ENCODE measurements around the gene SUGCT. TPM values are rescaled to one million over a fixed set of nuclear protein-coding genes. Genes with fewer than 3 reads are reported as not detected.

The SUGCT gene
- total RNA-seq, 1 donor from 2014 or later, result 11.9 TPM

DNA sequence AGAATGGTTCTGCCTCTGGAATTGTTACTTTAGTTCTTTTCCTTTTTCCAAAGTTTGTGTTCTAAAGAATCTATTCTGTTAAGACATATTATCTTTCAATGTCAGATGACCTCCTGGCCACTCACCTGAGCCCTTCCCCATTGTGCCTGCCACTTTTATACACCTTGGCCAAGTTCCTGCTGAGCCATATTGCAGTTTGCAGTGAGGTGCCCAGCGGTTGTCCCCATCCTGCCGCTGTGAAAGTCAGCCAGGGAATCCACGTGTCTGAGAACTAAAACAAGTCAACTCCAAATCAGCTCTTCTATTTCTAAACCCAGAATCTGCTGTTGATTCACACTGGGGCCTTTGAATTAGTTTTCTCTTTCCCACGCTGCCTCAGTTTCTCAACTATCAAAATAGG lies 641.1 kb downstream of the SUGCT start:
- H3K27me3 Mint-ChIP-seq (ENCODE audit: unreplicated experiment), result no peaks in the 10 kb centered on the region
- no peak overlapping the region for H3K27ac Mint-ChIP-seq (ENCODE audit: unreplicated experiment)
- no peak for DNase-seq (ENCODE audit: extremely low spot score, unreplicated experiment)
- H3K4me1 Mint-ChIP-seq (ENCODE audit: unreplicated experiment), result peaks cover 11% of the 10 kb centered on the region
- H3K9me3 Mint-ChIP-seq (ENCODE audit: unreplicated experiment), result no peaks in the 10 kb centered on the region
- H3K4me3 Mint-ChIP-seq (ENCODE audit: unreplicated experiment), result no peak overlapping the region
- TF ChIP-seq, protein P1, sequence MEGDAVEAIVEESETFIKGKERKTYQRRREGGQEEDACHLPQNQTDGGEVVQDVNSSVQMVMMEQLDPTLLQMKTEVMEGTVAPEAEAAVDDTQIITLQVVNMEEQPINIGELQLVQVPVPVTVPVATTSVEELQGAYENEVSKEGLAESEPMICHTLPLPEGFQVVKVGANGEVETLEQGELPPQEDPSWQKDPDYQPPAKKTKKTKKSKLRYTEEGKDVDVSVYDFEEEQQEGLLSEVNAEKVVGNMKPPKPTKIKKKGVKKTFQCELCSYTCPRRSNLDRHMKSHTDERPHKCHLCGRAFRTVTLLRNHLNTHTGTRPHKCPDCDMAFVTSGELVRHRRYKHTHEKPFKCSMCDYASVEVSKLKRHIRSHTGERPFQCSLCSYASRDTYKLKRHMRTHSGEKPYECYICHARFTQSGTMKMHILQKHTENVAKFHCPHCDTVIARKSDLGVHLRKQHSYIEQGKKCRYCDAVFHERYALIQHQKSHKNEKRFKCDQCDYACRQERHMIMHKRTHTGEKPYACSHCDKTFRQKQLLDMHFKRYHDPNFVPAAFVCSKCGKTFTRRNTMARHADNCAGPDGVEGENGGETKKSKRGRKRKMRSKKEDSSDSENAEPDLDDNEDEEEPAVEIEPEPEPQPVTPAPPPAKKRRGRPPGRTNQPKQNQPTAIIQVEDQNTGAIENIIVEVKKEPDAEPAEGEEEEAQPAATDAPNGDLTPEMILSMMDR (IDR thresholded peaks at IDR 0.05), result no peak
- H3K36me3 Mint-ChIP-seq (ENCODE audit: unreplicated experiment), result no peaks in the 10 kb centered on the region

DNA sequence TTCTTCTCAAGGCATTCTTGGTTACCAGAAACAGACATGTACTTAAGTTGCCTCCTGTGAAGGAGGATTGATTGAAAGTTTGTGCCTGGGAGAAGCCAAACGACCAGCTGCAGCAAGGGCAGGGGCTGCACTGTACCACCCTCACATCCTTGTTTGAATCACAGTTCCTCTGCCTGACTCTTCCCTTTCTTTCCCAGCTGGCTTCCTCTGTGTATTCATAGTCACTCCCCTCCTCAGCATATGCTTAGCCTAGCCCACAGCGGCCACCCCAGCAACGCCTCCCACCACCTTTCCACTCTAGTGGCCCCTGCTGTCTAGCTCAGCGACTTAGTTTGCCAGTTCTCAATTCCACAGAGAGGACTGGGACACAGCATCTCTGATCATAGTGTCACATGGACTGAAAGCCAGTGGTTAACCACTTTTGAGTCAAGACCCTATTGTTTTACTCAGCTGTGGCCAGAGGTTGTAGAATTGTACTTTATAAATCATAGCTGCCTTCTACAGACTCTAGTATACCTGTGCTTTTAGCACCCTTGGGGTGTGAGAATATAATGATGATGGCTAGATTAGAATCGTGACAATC lies 643.0 kb downstream of the SUGCT start:
- H3K4me1 Mint-ChIP-seq (ENCODE audit: unreplicated experiment), result peaks cover 11% of the 10 kb centered on the region
- no peaks in the 10 kb centered on the region for H3K36me3 Mint-ChIP-seq (ENCODE audit: unreplicated experiment)
- H3K4me3 Mint-ChIP-seq (ENCODE audit: unreplicated experiment), result no peak overlapping the region
- no peak overlapping the region for H3K27ac Mint-ChIP-seq (ENCODE audit: unreplicated experiment)
- H3K27me3 Mint-ChIP-seq (ENCODE audit: unreplicated experiment), result no peaks in the 10 kb centered on the region
- DNase-seq (ENCODE audit: extremely low spot score, unreplicated experiment), result no peak
- TF ChIP-seq, protein P1 (IDR thresholded peaks at IDR 0.05), result no peak
- no peaks in the 10 kb centered on the region for H3K9me3 Mint-ChIP-seq (ENCODE audit: unreplicated experiment)

DNA sequence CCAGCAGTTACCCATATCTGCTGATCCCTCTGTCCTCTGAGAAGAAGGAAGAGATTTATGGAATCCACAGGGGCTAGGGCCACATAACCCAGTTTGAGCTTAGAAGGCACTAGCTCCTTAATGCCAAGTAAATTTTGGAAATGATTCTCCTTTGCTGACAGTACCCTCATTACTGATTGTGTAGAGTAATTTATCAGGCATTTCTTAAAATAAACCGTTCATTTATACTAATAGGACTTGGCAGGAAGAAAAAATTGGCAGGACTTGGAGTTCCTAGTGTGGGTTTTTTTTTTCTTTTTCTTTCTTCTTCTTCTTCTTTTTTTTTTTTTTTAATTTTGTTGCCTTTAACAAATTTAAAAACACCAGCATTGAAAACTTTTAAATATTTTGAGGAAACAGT lies 645.7 kb downstream of the SUGCT start:
- no peak overlapping the region for H3K27ac Mint-ChIP-seq (ENCODE audit: unreplicated experiment)

DNA sequence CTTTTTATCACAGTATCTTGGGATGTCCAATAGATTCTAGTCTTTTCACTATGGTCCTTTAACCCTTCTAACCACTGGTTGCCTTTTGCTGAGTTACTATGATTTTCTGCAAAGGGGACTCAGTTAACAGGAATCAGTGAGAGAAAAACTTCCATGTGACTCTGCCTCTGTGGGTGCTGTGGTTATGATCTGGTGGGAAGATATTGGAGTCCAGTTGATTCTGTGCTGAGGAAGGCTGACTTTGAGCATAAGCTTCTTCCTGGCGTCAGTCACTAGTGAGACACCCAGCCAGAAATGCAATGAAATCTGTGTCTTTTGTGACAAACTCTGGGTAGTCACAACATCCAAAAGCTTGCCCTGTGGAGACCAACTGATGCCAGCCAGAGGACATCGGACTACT lies 648.0 kb downstream of the SUGCT start:
- Mint-ChIP-seq H3K4me1 (ENCODE audit: unreplicated experiment) (peaks cover 9% of the 10 kb centered on the region), H3K27ac (ENCODE audit: unreplicated experiment) (no peak overlapping the region), H3K36me3 (ENCODE audit: unreplicated experiment) (no peaks in the 10 kb centered on the region), H3K27me3 (ENCODE audit: unreplicated experiment) (no peaks in the 10 kb centered on the region), H3K9me3 (ENCODE audit: unreplicated experiment) (no peaks in the 10 kb centered on the region), H3K4me3 (ENCODE audit: unreplicated experiment) (no peak overlapping the region)
- DNase-seq (ENCODE audit: extremely low spot score, unreplicated experiment), result no peak
- TF ChIP-seq, protein P1 (IDR thresholded peaks at IDR 0.05), result no peak

More for the DNA sequence above, 645.7 kb downstream of the SUGCT start:
- no peaks in the 10 kb centered on the region for H3K36me3 Mint-ChIP-seq (ENCODE audit: unreplicated experiment)
- H3K4me1 Mint-ChIP-seq (ENCODE audit: unreplicated experiment), result peaks cover 9% of the 10 kb centered on the region
- no peak for DNase-seq (ENCODE audit: extremely low spot score, unreplicated experiment)
- no peaks in the 10 kb centered on the region for H3K27me3 Mint-ChIP-seq (ENCODE audit: unreplicated experiment)
- no peaks in the 10 kb centered on the region for H3K9me3 Mint-ChIP-seq (ENCODE audit: unreplicated experiment)
- H3K4me3 Mint-ChIP-seq (ENCODE audit: unreplicated experiment), result no peak overlapping the region
- TF ChIP-seq, protein P1 (IDR thresholded peaks at IDR 0.05), result no peak

DNA sequence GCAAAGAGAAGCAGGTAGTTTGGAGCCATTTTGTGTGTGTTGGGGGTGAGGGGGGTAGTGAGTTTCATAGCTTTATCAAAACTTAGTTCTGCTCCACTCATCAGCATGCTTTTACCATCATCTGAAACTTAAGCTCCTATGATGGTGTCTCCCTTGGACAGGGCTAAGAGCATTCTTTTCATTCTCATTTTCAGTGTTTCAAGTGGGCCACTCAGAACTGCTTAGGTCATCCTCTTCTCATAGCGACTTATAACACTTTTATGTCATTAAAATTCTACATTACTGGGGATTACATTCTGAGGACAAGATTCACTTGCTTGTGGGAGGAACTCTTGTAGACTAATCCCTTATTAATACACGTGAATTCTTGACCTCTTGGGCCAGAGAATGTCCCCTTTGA lies 649.4 kb downstream of the SUGCT start:
- Mint-ChIP-seq H3K36me3 (ENCODE audit: unreplicated experiment) (no peaks in the 10 kb centered on the region), H3K27ac (ENCODE audit: unreplicated experiment) (no peak overlapping the region), H3K4me3 (ENCODE audit: unreplicated experiment) (no peak overlapping the region), H3K27me3 (ENCODE audit: unreplicated experiment) (no peaks in the 10 kb centered on the region), H3K4me1 (ENCODE audit: unreplicated experiment) (peaks cover 9% of the 10 kb centered on the region), H3K9me3 (ENCODE audit: unreplicated experiment) (no peaks in the 10 kb centered on the region)
- DNase-seq (ENCODE audit: extremely low spot score, unreplicated experiment), result no peak
- TF ChIP-seq, protein P1 (IDR thresholded peaks at IDR 0.05), result no peak

All from osteocyte (in vitro differentiated cells).